Measurements from ENCODE around the gene LIPG. TPM values are rescaled to one million over a fixed set of nuclear protein-coding genes. Genes with fewer than 3 reads are reported as not detected.

Gene LIPG
- total and polyA plus RNA-seq, 2 of the 13 experiments (the other 11 are each of a cell fraction or from before 2014, with no cell fraction given), result 0.96 to 10.8 TPM

DNA sequence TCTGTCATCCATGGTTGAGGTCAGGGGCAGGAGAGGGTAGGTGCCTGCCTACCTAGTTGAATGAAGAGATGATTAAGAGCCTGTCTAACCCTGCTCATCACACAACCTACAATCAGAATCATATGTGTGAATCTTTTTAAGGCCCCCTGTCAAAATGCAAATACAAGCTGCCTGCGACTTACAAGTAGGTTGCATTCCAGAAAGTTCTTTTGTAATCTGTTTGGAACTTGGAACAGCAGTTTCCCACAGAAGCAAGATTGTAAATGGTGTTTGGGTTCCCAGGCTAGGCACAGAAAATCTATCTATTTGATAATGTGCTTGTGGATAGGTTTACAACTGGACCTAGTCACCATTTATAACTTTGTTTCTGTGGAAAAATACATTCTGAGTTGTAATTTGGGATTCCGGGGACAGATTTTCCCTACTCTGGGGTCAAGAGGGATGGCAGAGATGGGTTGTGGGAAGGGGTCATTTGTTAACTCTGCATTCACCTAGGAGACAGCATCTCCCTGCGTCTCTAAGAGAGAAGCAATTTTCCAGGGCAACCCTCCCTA lies 4.4 kb downstream of the LIPG start:
- no TSS peak for BruUV-seq (replicated peaks)
- WGBS (ENCODE audit: low lambda C conversion rate), result 84% methylated on average over 3 of the region's 3 CpGs
- Histone ChIP-seq H4K20me1 (ENCODE audit: insufficient read depth, low read length) (no peaks in the 10 kb centered on the region), H3K9ac (ENCODE audit: insufficient read depth, low read depth, low read length) (no peak overlapping the region), H3K4me2 (ENCODE audit: low read depth, low read length) (no peak overlapping the region), H3K27me3 (ENCODE audit: control insufficient read depth in 1 of 2, insufficient read depth in 2 of 2, low read length in 2 of 2) (peaks cover 6 to 21% of the 10 kb centered on the region in 2 experiments; a peak in 3 of 5 replicates), H3K9me3 (ENCODE audit: low read length) (no peaks in the 10 kb centered on the region), H3K27ac (ENCODE audit: extremely low read length, insufficient read depth, low read length) (no peak overlapping the region), H3K79me2 (ENCODE audit: insufficient read depth, low read length) (no peaks in the 10 kb centered on the region), H2AFZ (ENCODE audit: low read length) (no peak overlapping the region), H3K4me1 (ENCODE audit: insufficient read depth, low read length) (peaks cover 31% of the 10 kb centered on the region), H3K4me3 (replicated peaks in 1 of 3; ENCODE audit: insufficient read depth in 1 of 3, low read depth in 2 of 3, low read length in 3 of 3) (no peak overlapping the region), H3K36me3 (replicated peaks in 1 of 2; ENCODE audit: control insufficient read depth in 1 of 2, insufficient read depth in 2 of 2, low read length in 2 of 2) (no peaks in the 10 kb centered on the region)
- TF ChIP-seq, protein P1, sequence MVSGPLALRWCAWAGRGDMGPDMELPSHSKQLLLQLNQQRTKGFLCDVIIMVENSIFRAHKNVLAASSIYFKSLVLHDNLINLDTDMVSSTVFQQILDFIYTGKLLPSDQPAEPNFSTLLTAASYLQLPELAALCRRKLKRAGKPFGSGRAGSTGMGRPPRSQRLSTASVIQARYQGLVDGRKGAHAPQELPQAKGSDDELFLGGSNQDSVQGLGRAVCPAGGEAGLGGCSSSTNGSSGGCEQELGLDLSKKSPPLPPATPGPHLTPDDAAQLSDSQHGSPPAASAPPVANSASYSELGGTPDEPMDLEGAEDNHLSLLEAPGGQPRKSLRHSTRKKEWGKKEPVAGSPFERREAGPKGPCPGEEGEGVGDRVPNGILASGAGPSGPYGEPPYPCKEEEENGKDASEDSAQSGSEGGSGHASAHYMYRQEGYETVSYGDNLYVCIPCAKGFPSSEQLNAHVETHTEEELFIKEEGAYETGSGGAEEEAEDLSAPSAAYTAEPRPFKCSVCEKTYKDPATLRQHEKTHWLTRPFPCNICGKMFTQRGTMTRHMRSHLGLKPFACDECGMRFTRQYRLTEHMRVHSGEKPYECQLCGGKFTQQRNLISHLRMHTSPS (CRISPR knock-in tag; IDR thresholded peaks at IDR 0.05; ENCODE audit: low read depth), result no peak
- TF ChIP-seq MAFK (conservative IDR thresholded peaks at IDR 0.05 in 1 of 2, IDR thresholded peaks at IDR 0.05 in 1 of 2; ENCODE audit: low read length in 2 of 2) (no peak), ZNF17 (CRISPR knock-in tag; IDR thresholded peaks at IDR 0.05) (no peak), ZNF430 (CRISPR knock-in tag; IDR thresholded peaks at IDR 0.05) (no peak), NBN (conservative IDR thresholded peaks at IDR 0.05) (no peak), ZFP36L1 (CRISPR knock-in tag; IDR thresholded peaks at IDR 0.05) (no peak), CC2D1A (CRISPR knock-in tag; IDR thresholded peaks at IDR 0.05) (no peak), HES4 (CRISPR knock-in tag; IDR thresholded peaks at IDR 0.05; ENCODE audit: borderline replicate concordance) (no peak), ZNF124 (CRISPR knock-in tag; IDR thresholded peaks at IDR 0.05) (no peak), U2AF1 (optimal IDR thresholded peaks at IDR 0.05; ENCODE audit: low read depth, low read length) (no peak), HNRNPUL1 (IDR thresholded peaks at IDR 0.05; ENCODE audit: low read depth, low read length) (no peak), NONO (IDR thresholded peaks at IDR 0.05) (no peak), NONO (CRISPR knock-in tag; conservative IDR thresholded peaks at IDR 0.05) (no peak), MIXL1 (CRISPR knock-in tag; IDR thresholded peaks at IDR 0.05) (no peak), NAIF1 (CRISPR knock-in tag; IDR thresholded peaks at IDR 0.05; ENCODE audit: borderline replicate concordance) (no peak)
- TF ChIP-seq, protein P2, sequence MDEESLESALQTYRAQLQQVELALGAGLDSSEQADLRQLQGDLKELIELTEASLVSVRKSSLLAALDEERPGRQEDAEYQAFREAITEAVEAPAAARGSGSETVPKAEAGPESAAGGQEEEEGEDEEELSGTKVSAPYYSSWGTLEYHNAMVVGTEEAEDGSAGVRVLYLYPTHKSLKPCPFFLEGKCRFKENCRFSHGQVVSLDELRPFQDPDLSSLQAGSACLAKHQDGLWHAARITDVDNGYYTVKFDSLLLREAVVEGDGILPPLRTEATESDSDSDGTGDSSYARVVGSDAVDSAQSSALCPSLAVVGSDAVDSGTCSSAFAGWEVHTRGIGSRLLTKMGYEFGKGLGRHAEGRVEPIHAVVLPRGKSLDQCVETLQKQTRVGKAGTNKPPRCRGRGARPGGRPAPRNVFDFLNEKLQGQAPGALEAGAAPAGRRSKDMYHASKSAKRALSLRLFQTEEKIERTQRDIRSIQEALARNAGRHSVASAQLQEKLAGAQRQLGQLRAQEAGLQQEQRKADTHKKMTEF (CRISPR knock-in tag; IDR thresholded peaks at IDR 0.05), result no peak
- TF ChIP-seq, protein P3, sequence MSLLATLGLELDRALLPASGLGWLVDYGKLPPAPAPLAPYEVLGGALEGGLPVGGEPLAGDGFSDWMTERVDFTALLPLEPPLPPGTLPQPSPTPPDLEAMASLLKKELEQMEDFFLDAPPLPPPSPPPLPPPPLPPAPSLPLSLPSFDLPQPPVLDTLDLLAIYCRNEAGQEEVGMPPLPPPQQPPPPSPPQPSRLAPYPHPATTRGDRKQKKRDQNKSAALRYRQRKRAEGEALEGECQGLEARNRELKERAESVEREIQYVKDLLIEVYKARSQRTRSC (CRISPR knock-in tag; IDR thresholded peaks at IDR 0.05; ENCODE audit: low read depth), result no peak
- in situ Hi-C loops (cut with HindIII; ENCODE audit: extremely low pct_ligation_motif_present, low pct_unique_long_range_greater_than_20kb), result loop anchor here (10.0 kb wide), 1 partner anchor 159 kb away; no protein-coding TSS in a partner anchor
- FAIRE-seq (no peak), ATAC-seq (no peak), DNase-seq (ENCODE audit: low spot score) (no peak)
- intact Hi-C loops (cut with micrococcal nuclease; ENCODE audit: unreplicated experiment), result no loop called here
- CTCF ChIA-PET (ENCODE audit: low intra/inter-chr PET ratio, low total read pairs), result no interaction called here
- POLR2A ChIA-PET, result no interaction called here
